A172 (cell line): ENCODE results near the gene VPS26A. TPM values are rescaled to one million over a fixed set of nuclear protein-coding genes. Genes with fewer than 3 reads are reported as not detected.
A peak's percentile ranks its signal among the peaks of the same experiment; 100 is the strongest.

ENCODE experiments used
- DNase-seq: peaks from one replicate; pipeline ENCODE4 v3.0.0-alpha.2; 2015; ENCODE audit warnings: low spot score
- total RNA-seq: library from RNA; depleted of rRNA; stranded (reverse); fragments of >200 nt; shearing (Covaris generic); gene quantifications from 2 replicates; pipeline ENCODE4 v1.2.3, GENCODE V29; 2014; rRNA removed

VPS26A gene
- total RNA-seq: 46.3 and 46.6 TPM in 2 replicates

- DNase-seq: peak; percentile 93
These were observed at the start of gene VPS26A for GRCh38 chr10:69123747-69124562. VPS26A (plus strand) TSS chr10:69124178; CDS start chr10:69124278, 100 bp downstream.

GRCh38 chr10:69074532-69074931 lies 49.4 kb upstream of the VPS26A start:
- no peak for DNase-seq

- DNase-seq: no peak
These were observed 48.5 kb upstream of the VPS26A start for GRCh38 chr10:69075431-69075830.

- no peak for DNase-seq
These were observed 45.7 kb upstream of the VPS26A start for GRCh38 chr10:69078311-69078710.

GRCh38 chr10:69080226-69080625 lies 43.8 kb upstream of the VPS26A start:
- DNase-seq: no peak

GRCh38 chr10:69086001-69086509 lies 37.9 kb upstream of the VPS26A start:
- DNase-seq: no peak

GRCh38 chr10:69087590-69088470 lies 36.1 kb upstream of the VPS26A start, which contains the start of gene SRGN:
SRGN (plus strand) TSS chr10:69088103; CDS start chr10:69088158, 55 bp downstream.
- DNase-seq: peak; percentile 87

- no peak for DNase-seq
These were observed 35.6 kb upstream of the VPS26A start for GRCh38 chr10:69088471-69088769.

- DNase-seq: peak; percentile 81
These were observed 35.0 kb upstream of the VPS26A start for GRCh38 chr10:69088801-69089501.

GRCh38 chr10:69089638-69090599 lies 34.1 kb upstream of the VPS26A start:
- peak; percentile 49 for DNase-seq

- DNase-seq: no peak
These were observed 33.3 kb upstream of the VPS26A start for GRCh38 chr10:69090685-69091084.

- no peak for DNase-seq
These were observed 32.8 kb upstream of the VPS26A start for GRCh38 chr10:69091143-69091651.

GRCh38 chr10:69092959-69093850 lies 30.8 kb upstream of the VPS26A start:
- peak; percentile 95 for DNase-seq

GRCh38 chr10:69093933-69094332 lies 30.0 kb upstream of the VPS26A start:
- peak; percentile 45 for DNase-seq

GRCh38 chr10:69096045-69096444 lies 27.9 kb upstream of the VPS26A start:
- DNase-seq: no peak

GRCh38 chr10:69097729-69098128 lies 26.2 kb upstream of the VPS26A start:
- DNase-seq: no peak

- DNase-seq: no peak
These were observed 23.7 kb upstream of the VPS26A start for GRCh38 chr10:69100136-69100872.

GRCh38 chr10:69101451-69102095 lies 22.4 kb upstream of the VPS26A start:
- DNase-seq: peak; percentile 67
